GM19328 (cell line): ENCODE data around the gene TEKT2.

Source experiments
- ATAC-seq: cut with Tn5 transposase; IDR thresholded peaks from one replicate; pipeline ENCODE4 v1.9.1; 2021; ENCODE audit warnings: mild to moderate bottlenecking, moderate library complexity; ENCODE audit not compliant: unreplicated experiment

TEKT2 gene

DNA sequence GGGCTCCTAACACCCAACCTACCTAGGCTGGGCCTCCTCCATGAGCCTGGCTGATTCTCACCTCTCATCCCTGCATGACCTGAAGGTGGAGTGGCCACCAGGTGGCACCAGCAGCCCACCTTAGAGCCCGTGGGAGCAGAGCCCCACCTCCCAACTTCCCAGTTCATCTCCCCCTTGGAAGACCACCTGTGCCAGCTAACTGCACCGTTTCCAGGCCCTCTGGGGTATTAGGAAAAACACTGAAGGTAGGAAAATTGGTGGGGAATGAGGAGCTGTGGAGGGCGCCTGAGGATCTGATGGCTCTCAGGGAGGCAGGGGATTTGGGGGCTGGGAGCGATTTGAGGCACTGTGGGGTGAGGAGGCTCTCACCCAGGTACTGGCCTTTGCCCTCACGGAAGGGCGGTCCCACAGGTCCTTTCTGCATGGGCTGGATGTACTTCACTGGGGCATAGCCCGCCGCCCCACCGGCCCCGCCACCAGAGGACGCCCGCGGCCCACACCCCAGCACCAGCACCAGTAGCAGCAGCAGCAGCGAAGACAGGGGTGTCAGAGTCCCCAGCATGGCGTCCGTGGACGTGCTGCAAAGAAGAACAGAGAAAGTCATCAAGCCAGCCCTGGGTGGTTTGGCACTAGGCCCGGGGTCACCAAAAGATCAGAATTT lies 15.9 kb downstream of the TEKT2 start:
- no peak for ATAC-seq

- no peak for ATAC-seq
Observed at GRCh38 chr1:36100376-36100775, 16.5 kb downstream of the TEKT2 start.

GRCh38 chr1:36101546-36101945 lies 17.7 kb downstream of the TEKT2 start:
- ATAC-seq, result no peak

DNA sequence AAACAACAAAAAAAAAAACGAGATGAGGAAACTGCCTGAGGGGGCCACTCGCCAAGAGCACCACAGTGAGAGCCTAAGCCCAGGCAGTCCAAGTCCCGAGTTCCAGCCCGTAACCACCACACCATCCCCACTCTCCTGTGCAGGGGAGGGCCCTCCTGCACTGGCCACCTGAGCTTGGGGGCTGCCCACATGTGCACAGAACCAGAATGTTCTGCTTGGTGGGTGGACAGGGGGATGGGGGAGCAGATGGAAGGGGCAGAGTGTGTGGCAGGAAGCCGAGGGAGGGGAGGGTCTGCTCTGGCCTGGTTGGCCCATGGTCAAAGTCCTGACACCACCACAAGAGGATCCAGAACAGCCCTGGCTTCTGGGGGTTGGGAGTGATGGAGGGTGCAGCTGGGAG lies 22.4 kb downstream of the TEKT2 start:
- no peak for ATAC-seq

- no peak for ATAC-seq
Observed at GRCh38 chr1:36107394-36107793, 23.5 kb downstream of the TEKT2 start.

- ATAC-seq, result no peak
Observed at GRCh38 chr1:36108314-36108713, 24.4 kb downstream of the TEKT2 start.

GRCh38 chr1:36109041-36109679 lies 25.3 kb downstream of the TEKT2 start:
- ATAC-seq, result no peak

DNA sequence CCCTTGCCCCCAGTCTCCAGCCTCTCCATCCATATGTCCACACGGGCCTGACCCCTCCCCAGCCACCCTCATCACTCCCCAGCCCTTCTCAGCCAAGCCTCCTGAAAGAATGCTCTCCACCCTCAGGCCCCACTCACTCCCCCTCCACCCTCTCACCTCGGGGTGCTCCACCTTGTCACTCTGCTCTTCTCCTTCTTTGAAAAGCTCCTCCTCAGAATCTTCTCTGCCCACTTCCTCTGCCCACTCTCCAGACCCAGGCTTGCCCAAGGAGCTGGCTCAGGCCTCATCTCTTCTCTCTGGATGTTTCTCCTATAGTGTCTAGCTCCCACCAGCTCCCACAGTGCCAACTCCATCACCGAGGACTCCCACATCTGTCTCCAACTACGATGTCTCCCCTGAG lies 27.3 kb downstream of the TEKT2 start:
- ATAC-seq, result no peak

DNA sequence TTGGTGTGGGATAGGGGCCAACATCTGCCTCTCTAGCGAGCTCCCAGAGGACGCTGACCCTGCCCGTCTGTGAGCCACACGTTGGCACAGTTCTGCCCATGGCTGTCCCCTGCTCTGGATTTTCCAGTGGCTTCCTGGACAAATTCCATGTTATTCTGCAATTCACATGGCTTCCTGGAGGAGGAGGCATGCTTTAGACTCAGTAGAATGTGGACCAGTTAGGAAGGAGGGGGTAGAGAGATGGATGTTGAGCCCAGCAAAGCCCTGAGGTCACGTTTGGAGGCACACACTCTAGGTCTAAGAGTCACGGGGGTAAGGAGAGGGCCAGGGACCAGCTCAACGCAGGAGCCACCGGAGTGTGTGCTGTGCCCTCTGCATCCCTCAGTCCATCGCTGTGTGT lies 28.9 kb downstream of the TEKT2 start:
- no peak for ATAC-seq

- no peak for ATAC-seq
Observed at GRCh38 chr1:36114371-36114770, 30.5 kb downstream of the TEKT2 start.

GRCh38 chr1:36115200-36115669 lies 31.3 kb downstream of the TEKT2 start:
- no peak for ATAC-seq

- ATAC-seq, result no peak
Observed at GRCh38 chr1:36115931-36116330, 32.0 kb downstream of the TEKT2 start.

DNA sequence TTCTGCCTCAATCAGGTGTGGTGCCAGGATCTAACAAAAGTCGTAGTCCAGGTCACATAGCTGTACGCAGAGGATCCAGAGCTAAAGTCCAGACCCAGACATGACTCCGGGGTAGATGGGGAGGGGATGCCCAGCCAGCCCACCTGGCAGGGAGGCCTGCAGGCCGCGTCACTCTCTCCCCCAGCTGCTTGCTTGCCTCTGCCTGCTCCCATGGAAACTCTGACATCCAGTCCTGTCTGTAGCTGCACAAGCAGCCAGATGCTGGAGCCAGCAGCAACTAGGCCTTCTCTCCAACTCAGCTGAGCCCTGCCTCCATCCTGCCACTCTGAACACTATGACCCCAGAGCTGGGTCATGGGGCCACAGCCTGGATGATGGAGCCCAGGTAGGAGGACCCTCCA lies 33.0 kb downstream of the TEKT2 start:
- ATAC-seq, result no peak

DNA sequence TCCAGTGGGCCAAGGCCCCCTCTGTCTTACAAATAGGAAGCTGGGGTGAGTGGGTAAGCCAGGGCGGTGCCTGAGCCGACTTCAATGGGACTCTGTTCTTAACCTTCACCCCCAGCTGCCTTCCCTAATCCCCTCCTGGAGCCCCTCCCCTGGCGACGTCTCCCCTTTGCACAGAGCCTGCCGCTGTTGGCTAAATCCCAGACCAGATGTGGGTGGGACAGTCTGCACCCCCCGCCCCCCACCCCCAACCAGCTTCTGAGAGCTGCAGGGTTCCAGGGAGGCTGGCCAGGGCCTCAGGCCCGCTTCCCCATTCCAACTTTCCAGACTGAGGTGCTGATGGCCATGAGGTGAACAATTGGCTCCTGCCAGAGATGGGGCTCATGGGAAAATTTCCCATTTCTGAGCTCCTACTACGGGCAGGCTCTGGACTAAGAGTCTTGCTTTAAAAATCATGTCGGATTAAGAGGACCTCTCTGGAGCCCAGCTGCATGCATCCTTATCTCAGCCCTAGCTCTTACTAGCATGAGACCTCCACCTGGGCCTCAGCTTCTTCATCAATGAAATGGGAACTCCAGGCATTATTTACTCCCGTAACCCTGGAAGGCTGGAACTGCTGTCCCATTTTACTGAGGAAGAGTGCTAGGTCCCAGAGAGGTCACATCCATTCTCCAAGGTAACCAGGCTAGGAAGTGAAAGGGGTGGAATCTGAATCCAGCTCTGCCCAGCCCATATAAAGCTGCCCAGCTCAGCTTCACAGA lies 34.7 kb downstream of the TEKT2 start:
- no peak for ATAC-seq

DNA sequence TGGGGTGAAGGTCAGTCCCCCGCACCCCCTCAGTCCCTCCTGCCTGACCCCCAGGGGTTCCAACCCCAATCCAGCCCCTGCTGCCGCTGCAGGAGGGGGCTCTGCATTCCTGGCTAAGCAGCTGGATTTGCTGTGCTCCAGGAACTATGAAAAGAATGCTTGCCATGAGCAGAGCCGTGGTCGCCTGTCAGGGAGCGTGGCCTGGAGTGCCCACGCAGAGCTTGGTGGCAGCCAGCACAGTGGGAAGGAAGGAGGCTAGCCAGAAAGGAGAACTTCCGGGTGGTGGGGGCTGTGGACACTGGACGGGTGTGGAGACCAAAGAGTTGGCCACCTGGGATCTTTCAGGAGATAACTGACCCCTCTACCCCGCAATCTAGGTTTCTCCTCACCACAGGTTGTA lies 35.6 kb downstream of the TEKT2 start:
- ATAC-seq, result no peak

- no peak for ATAC-seq
Observed at GRCh38 chr1:36122062-36123030, 38.5 kb downstream of the TEKT2 start.

- no peak for ATAC-seq
Observed at GRCh38 chr1:36123356-36123755, 39.5 kb downstream of the TEKT2 start.

DNA sequence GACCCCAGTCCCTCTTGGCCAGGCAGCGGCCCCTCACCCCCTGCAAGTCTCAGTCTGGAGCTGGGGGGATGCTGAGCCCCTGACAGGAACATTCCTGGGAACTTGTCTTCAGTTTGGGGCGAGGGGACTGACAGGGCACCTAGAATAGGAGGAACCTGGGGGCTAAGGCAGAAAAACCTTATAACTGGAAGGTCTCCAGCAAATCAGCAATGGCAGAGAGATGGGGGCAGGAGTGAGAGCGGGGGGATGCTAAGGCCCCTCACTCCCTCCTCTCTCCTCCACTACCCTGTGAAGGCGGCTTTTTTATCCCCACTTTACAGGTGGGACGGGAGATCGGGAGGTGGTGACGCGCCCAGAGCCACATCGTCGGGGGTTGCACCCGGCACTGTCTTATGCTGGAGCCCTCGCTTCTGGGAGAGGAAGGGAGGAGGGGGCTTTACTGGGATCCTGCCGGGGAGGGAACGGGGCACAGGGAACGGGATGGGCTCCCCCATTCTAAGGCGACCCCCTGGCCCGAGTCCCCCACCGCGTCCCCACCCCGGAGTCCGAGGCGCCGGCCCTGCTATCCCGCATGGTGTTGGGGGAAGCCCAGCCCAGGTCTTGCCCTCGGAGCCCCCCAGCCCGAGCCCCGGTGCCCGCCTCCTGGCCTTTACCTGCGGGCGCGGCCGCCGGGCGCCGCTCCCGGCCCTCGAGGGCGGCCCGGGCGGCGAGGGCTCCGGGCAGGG lies 40.7 kb downstream of the TEKT2 start:
- ATAC-seq, result no peak

DNA sequence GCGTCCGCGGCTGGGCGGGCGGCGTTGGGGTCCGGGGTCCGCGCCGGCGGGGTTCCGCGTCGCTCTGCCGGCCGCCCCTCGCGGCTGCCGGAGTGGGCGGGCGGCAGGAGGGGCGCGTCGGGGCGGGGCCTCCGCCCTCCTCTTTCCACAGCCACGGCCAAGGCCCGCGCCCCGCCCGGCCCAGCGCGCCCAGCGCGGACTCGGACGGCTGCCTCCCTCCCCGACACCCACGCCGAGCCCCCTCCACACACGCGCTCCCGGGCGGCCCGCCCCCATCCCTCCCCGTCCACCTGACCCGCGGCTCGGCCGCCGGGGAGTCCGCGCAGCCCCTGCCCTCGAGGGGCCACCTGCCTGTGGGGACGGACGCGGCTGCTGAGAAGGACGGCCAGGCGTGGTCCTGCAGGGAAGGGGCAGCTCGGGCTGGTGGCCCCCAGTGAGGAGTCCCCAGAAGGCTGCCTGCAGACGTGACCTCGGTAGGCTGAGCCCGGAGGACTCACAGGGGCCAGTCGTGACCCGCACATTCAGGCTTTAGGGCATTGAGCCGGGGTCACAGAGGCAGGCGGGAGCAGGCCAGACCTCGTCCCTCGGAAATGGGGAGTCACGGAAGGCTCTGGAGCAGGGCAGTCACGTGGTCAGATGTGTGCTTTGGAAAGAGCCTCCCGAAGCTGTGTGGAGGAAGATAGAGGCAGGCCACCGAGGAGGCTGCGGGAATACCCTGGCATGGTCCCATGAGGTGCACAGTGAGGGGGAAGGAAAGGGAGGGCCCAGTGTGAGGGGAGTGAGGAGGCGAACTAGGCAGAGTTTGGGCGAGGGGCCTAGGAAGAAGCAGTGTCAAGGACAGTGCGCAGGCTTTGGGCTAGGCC lies 41.5 kb downstream of the TEKT2 start, which contains the start of gene COL8A2:
Gene COL8A2 (minus strand): TSS at position 94 of the 863 bp plus-strand sequence. CDS start 24,980 bp downstream, outside the sequence.
- ATAC-seq, result no peak
